Amniotic stem cell (primary cell): Measurements from ENCODE around the gene SPRR1A.

Experiments used
- DNase-seq: peaks from one replicate; lab custom pipeline; 2025; lab: John Stamatoyannopoulos, UW

Gene SPRR1A

GRCh38 chr1:153030895-153031294, 47.0 kb downstream of the SPRR1A start, which contains the start of gene SPRR1B:
TSS of gene SPRR1B (plus strand) at chr1:153031203. CDS start at chr1:153032346, 1,143 bp downstream.
- DNase-seq, result no peak

GRCh38 chr1:153032073-153032472, 48.2 kb downstream of the SPRR1A start:
- no peak for DNase-seq

GRCh38 chr1:153032677-153033308, 48.9 kb downstream of the SPRR1A start:
- DNase-seq, result no peak

- no peak for DNase-seq
Measured at GRCh38 chr1:153035211-153035610, 51.3 kb downstream of the SPRR1A start.
